ENCODE measurements around the gene SLC16A5.

Gene SLC16A5

GRCh38 chr17:75073618-75074047, 14.1 kb upstream of the SLC16A5 start:
- H2AFZ ChIP-seq (ENCODE audit: low read length) = no peak overlapping the region
- no peaks in the 10 kb centered on the region for H3K4me1 ChIP-seq (ENCODE audit: low read length)
- H3K27me3 ChIP-seq (replicated peaks; ENCODE audit: insufficient read depth, low read length) = no peaks in the 10 kb centered on the region
- H3K4me2 ChIP-seq (ENCODE audit: low read depth, low read length) = no peak overlapping the region
- no peak overlapping the region for H3K27ac ChIP-seq (ENCODE audit: low read length)
- no peak overlapping the region for H3K9ac ChIP-seq (ENCODE audit: low read length)
- H3F3A ChIP-seq (ENCODE audit: insufficient read depth, low read length) = no peaks in the 10 kb centered on the region
- DNase-seq = no peak
- H3K9me2 ChIP-seq (replicated peaks; ENCODE audit: insufficient read depth, low read length) = no peaks in the 10 kb centered on the region
- no peaks in the 10 kb centered on the region for H3K9me3 ChIP-seq (replicated peaks; ENCODE audit: insufficient read depth, low read length)
- no peaks in the 10 kb centered on the region for H3K79me2 ChIP-seq (ENCODE audit: low read length)
- no peak overlapping the region for H3K4me3 ChIP-seq (ENCODE audit: low read length)
- no peaks in the 10 kb centered on the region for H3K36me3 ChIP-seq (replicated peaks; ENCODE audit: insufficient read depth, low read length)
- no peak for TF ChIP-seq EZH2phosphoT487 (IDR thresholded peaks at IDR 0.05; ENCODE audit: low read length)
- TF ChIP-seq EZH2 (optimal IDR thresholded peaks at IDR 0.05; ENCODE audit: low read depth, low read length) = no peak
- TF ChIP-seq, protein P1, sequence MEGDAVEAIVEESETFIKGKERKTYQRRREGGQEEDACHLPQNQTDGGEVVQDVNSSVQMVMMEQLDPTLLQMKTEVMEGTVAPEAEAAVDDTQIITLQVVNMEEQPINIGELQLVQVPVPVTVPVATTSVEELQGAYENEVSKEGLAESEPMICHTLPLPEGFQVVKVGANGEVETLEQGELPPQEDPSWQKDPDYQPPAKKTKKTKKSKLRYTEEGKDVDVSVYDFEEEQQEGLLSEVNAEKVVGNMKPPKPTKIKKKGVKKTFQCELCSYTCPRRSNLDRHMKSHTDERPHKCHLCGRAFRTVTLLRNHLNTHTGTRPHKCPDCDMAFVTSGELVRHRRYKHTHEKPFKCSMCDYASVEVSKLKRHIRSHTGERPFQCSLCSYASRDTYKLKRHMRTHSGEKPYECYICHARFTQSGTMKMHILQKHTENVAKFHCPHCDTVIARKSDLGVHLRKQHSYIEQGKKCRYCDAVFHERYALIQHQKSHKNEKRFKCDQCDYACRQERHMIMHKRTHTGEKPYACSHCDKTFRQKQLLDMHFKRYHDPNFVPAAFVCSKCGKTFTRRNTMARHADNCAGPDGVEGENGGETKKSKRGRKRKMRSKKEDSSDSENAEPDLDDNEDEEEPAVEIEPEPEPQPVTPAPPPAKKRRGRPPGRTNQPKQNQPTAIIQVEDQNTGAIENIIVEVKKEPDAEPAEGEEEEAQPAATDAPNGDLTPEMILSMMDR (IDR thresholded peaks at IDR 0.05; ENCODE audit: low read length) = no peak
- H4K20me1 ChIP-seq (ENCODE audit: insufficient read depth, low read length) = no peaks in the 10 kb centered on the region

- H3K4me3 ChIP-seq (ENCODE audit: low read length) = no peak overlapping the region
- H3K4me2 ChIP-seq (ENCODE audit: low read depth, low read length) = no peak overlapping the region
- TF ChIP-seq EZH2phosphoT487 (IDR thresholded peaks at IDR 0.05; ENCODE audit: low read length) (no peak), EZH2 (optimal IDR thresholded peaks at IDR 0.05; ENCODE audit: low read depth, low read length) (no peak)
- TF ChIP-seq, protein P1 (IDR thresholded peaks at IDR 0.05; ENCODE audit: low read length) = no peak
- H3K27me3 ChIP-seq (replicated peaks; ENCODE audit: insufficient read depth, low read length) = no peaks in the 10 kb centered on the region
- H4K20me1 ChIP-seq (ENCODE audit: insufficient read depth, low read length) = no peaks in the 10 kb centered on the region
- no peaks in the 10 kb centered on the region for H3F3A ChIP-seq (ENCODE audit: insufficient read depth, low read length)
- no peaks in the 10 kb centered on the region for H3K79me2 ChIP-seq (ENCODE audit: low read length)
- H3K27ac ChIP-seq (ENCODE audit: low read length) = no peak overlapping the region
- H3K4me1 ChIP-seq (ENCODE audit: low read length) = no peaks in the 10 kb centered on the region
- no peaks in the 10 kb centered on the region for H3K9me2 ChIP-seq (replicated peaks; ENCODE audit: insufficient read depth, low read length)
- no peaks in the 10 kb centered on the region for H3K36me3 ChIP-seq (replicated peaks; ENCODE audit: insufficient read depth, low read length)
- H2AFZ ChIP-seq (ENCODE audit: low read length) = no peak overlapping the region
- no peaks in the 10 kb centered on the region for H3K9me3 ChIP-seq (replicated peaks; ENCODE audit: insufficient read depth, low read length)
- H3K9ac ChIP-seq (ENCODE audit: low read length) = no peak overlapping the region
- DNase-seq = no peak
Observed at GRCh38 chr17:75074532-75074931, 13.2 kb upstream of the SLC16A5 start.

DNA sequence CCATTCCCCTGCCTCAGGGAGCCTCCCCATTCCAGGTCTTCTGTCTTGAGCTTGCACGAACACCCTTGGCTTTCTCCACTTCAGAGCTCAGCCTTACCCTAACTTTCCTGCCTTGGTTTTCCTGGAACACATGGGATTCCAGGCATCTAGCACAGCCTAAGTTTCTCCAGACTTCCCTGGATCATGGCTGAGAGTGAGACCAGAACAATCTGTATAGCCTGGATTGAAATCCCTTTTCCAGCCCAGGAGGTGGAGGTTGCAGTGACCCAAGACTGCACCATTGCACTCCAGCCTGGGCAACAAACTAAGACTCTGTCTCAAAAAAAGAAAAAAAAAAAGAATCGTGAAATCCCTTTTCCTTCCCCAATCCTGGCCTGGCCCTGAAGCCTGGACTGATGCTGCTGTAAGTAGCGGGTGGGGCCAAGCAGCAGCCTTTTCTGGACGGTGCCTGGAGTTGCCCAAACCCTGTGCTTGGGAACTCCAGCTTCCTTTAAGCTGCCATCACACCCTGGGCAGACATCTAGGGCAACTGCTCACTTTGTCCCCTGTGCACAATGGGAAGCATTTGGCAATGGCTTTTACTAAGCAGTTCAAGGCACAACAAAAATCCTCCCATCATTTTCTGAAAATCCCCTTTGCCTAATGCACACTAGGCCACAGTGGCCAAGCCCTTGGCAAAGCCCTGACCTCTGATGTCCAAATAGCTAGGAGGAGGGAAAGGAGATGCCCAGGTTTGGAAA, 12.0 kb upstream of the SLC16A5 start:
- Histone ChIP-seq H3K9me2 (replicated peaks; ENCODE audit: insufficient read depth, low read length) (no peaks in the 10 kb centered on the region), H3K79me2 (ENCODE audit: low read length) (no peaks in the 10 kb centered on the region), H3K36me3 (replicated peaks; ENCODE audit: insufficient read depth, low read length) (no peaks in the 10 kb centered on the region), H3K9ac (ENCODE audit: low read length) (no peak overlapping the region), H3K27ac (ENCODE audit: low read length) (no peak overlapping the region), H3F3A (ENCODE audit: insufficient read depth, low read length) (no peaks in the 10 kb centered on the region), H3K4me2 (ENCODE audit: low read depth, low read length) (no peak overlapping the region), H2AFZ (ENCODE audit: low read length) (no peak overlapping the region), H3K4me3 (ENCODE audit: low read length) (no peak overlapping the region), H4K20me1 (ENCODE audit: insufficient read depth, low read length) (no peaks in the 10 kb centered on the region), H3K9me3 (replicated peaks; ENCODE audit: insufficient read depth, low read length) (no peaks in the 10 kb centered on the region), H3K4me1 (ENCODE audit: low read length) (no peaks in the 10 kb centered on the region), H3K27me3 (replicated peaks; ENCODE audit: insufficient read depth, low read length) (no peaks in the 10 kb centered on the region)
- DNase-seq = no peak
- TF ChIP-seq EZH2 (optimal IDR thresholded peaks at IDR 0.05; ENCODE audit: low read depth, low read length) = no peak
- no peak for TF ChIP-seq EZH2phosphoT487 (IDR thresholded peaks at IDR 0.05; ENCODE audit: low read length)
- TF ChIP-seq, protein P1 (IDR thresholded peaks at IDR 0.05; ENCODE audit: low read length) = no peak

All from MM.1S (cell line).